CD4-positive, CD25-positive, alpha-beta regulatory T cell (primary cell): ENCODE results near the gene MLST8. TPM values are rescaled to one million over a fixed set of nuclear protein-coding genes. Genes with fewer than 3 reads are reported as not detected.

Source experiments
- ATAC-seq, 2 donors: fragments of 150-1000 bp; cut with Tn5 transposase; one replicate each; pipeline ENCODE4 v1.10.0; 2021; ENCODE audit warnings: low read depth in 2 of 2, moderate number of reproducible peaks in 2 of 2, moderate library complexity in 1 of 2
- DNase-seq, 3 donors: peaks; one replicate each; pipeline versions ENCODE4 v3.0.0 to v3.0.0-alpha.2; 2012 to 2022; ENCODE audit warnings: mixed read lengths in 1 of 3
- H3K27ac ChIP-seq: one replicate; pipeline ENCODE4 v1.7.0; 2013; ENCODE audit warnings: mild to moderate bottlenecking, low read length; ENCODE audit not compliant: insufficient read depth, poor library complexity, severe bottlenecking
- H3K27me3 ChIP-seq: one replicate; pipeline ENCODE4 v1.7.0; 2013; ENCODE audit warnings: low read length; ENCODE audit not compliant: control insufficient read depth, insufficient read depth
- H3K36me3 ChIP-seq: one replicate; pipeline ENCODE4 v1.7.0; 2013; ENCODE audit warnings: mild to moderate bottlenecking, low read length, moderate library complexity; ENCODE audit not compliant: control insufficient read depth, insufficient read depth
- H3K4me1 ChIP-seq: 2 replicates; pipeline ENCODE4 v1.7.0; 2013; ENCODE audit warnings: mild to moderate bottlenecking, low read length; ENCODE audit not compliant: insufficient read depth, control insufficient read depth, poor library complexity, severe bottlenecking
- H3K4me3 ChIP-seq: one replicate; pipeline ENCODE4 v1.7.0; 2013; ENCODE audit warnings: low read depth, mild to moderate bottlenecking, low read length, moderate library complexity
- H3K9me3 ChIP-seq, 2 experiments: 1 replicate in 1 of 2; 2 replicates in 1 of 2; pipeline ENCODE4 v1.7.0; 2013; ENCODE audit warnings: low read length in 2 of 2, mild to moderate bottlenecking in 1 of 2, moderate library complexity in 1 of 2; ENCODE audit not compliant: control insufficient read depth in 2 of 2
- H3K27ac Mint-ChIP-seq, 3 donors: one replicate each; pipeline ENCODE4 v1.8.0; 2020 to 2022; ENCODE audit warnings: mild to moderate bottlenecking in 3 of 3, mixed read lengths in 3 of 3, moderate library complexity in 2 of 3
- H3K27me3 Mint-ChIP-seq: one replicate; pipeline ENCODE4 v1.8.0; 2022; ENCODE audit warnings: mild to moderate bottlenecking, mixed read lengths
- H3K36me3 Mint-ChIP-seq: one replicate; pipeline ENCODE4 v1.8.0; 2020; ENCODE audit warnings: mixed read lengths
- H3K4me1 Mint-ChIP-seq, 4 donors: one replicate each; pipeline ENCODE4 v1.8.0; 2020 to 2022; ENCODE audit warnings: mixed read lengths in 4 of 4, mild to moderate bottlenecking in 1 of 4
- H3K4me3 Mint-ChIP-seq, 4 donors: one replicate each; pipeline ENCODE4 v1.8.0; 2020 to 2022; ENCODE audit warnings: mild to moderate bottlenecking in 4 of 4, mixed read lengths in 4 of 4, moderate library complexity in 3 of 4
- H3K9me3 Mint-ChIP-seq, 7 donors: one replicate each; pipeline ENCODE4 v1.8.0; 2020 to 2022; ENCODE audit warnings: mixed read lengths in 7 of 7, mild to moderate bottlenecking in 3 of 7, moderate library complexity in 2 of 7
- polyA plus RNA-seq, 4 donors: library from polyadenylated mRNA; unstranded; fragments of 300-500 nt; fragmentation: Illumina TruSeq; gene quantifications; one replicate each; pipeline ENCODE4 v1.2.3, GENCODE V29; 2021
- total RNA-seq: library from RNA; stranded (reverse); gene quantifications from one replicate; pipeline ENCODE4 v1.2.3, GENCODE V29; 2022

MLST8 gene
- total RNA-seq (23.5 TPM), polyA plus RNA-seq (10 to 100 TPM; 20.9 to 31.1 (median 24.3) TPM)

DNA sequence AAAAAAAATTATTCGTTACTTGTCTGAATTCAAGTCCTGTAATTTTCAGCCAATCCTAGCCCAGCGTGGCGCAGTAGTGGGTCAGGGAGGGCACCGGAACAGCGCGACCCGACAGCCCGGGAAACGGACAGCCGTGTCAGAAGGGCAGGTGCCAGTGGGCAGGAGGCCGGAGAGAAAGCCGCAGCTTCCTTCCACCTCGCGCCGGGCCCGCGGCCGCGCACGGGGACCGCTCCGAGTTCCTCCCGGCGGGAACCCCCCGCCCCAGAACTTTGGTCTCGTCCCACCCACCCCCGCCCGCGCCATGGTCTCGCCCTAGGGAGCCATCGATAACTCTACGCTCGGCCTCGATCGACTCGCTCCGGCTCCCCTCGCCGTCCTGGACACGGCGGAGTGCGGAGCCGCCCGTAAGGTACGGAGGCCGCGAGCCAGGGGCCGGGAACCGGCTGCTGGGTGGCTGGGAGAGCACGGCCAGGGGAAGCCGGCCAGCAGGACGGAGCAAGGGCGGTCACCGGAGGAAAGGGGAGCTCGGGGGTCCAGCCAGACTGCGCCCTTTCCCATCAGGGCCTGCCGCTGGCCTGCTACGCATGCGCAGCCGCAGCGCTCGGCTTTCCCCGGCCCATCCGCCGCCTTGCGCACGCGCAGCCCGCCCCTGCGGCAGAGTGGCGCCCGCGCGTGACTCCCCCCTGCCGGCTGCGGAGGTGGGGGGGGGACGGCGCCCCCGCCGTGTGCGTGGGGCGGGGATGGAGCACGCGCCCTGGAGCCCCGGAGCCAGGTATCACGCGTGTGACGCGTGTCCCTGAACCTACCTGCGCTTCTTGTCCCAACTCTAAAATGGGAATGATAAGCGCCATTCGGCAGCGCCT is at the start of gene MLST8:
Gene MLST8 (plus strand): TSS at position 351 of the 863 bp plus-strand sequence. CDS start 632 bp downstream, outside the sequence.
- H3K4me3 Mint-ChIP-seq: peak within 1 kb of the TSS; percentile 78 to 92 (median 88)
- H3K36me3 ChIP-seq: peaks cover 9% of the 10 kb centered on the region
- no peaks in the 10 kb centered on the region for H3K9me3 ChIP-seq
- DNase-seq (peak; percentile 88 to 98 (median 93)), ATAC-seq (peak; percentile 82 to 83)
- H3K4me1 ChIP-seq: peaks cover 18% of the 10 kb centered on the region
- no peaks in the 10 kb centered on the region for H3K36me3 Mint-ChIP-seq
- H3K4me1 Mint-ChIP-seq: peaks cover 0 to 20% (median 3%) of the 10 kb centered on the region in 4 donors
- peaks cover 10% of the 10 kb centered on the region for H3K27me3 Mint-ChIP-seq
- H3K27me3 ChIP-seq: no peaks in the 10 kb centered on the region
- H3K9me3 Mint-ChIP-seq: peaks cover 0 to 1% (median 0%) of the 10 kb centered on the region in 7 donors
- peak within 1 kb of the TSS; percentile 92 for H3K27ac ChIP-seq
- H3K27ac Mint-ChIP-seq: peak within 1 kb of the TSS; percentile 82 to 96 (median 85)
- peak within 1 kb of the TSS; percentile 70 for H3K4me3 ChIP-seq

GRCh38 chr16:2155977-2156848 is 49.0 kb upstream of the MLST8 start:
- Mint-ChIP-seq H3K9me3 (no peaks in the 10 kb centered on the region), H3K27me3 (no peaks in the 10 kb centered on the region), H3K4me1 (peaks cover 0 to 62% (median 26%) of the 10 kb centered on the region in 4 donors), H3K4me3 (peak overlapping the region; percentile 86 to 98 (median 96)), H3K27ac (peak overlapping the region; percentile 79 to 96 (median 94)), H3K36me3 (peaks cover 4% of the 10 kb centered on the region)
- Histone ChIP-seq H3K9me3 (no peaks in the 10 kb centered on the region), H3K4me1 (peaks cover 57% of the 10 kb centered on the region), H3K27ac (peak overlapping the region; percentile 57), H3K4me3 (peak overlapping the region; percentile 71), H3K36me3 (peaks cover 6% of the 10 kb centered on the region), H3K27me3 (no peaks in the 10 kb centered on the region)
- peak in 1 of 3 donors; percentile 34 for DNase-seq
- no peak for ATAC-seq

GRCh38 chr16:2156849-2157224 is 48.4 kb upstream of the MLST8 start:
- Mint-ChIP-seq H3K4me1 (peaks cover 0 to 57% (median 23%) of the 10 kb centered on the region in 4 donors), H3K36me3 (no peaks in the 10 kb centered on the region), H3K9me3 (no peaks in the 10 kb centered on the region), H3K27ac (peak overlapping the region in 1 of 3 donors; percentile 96), H3K27me3 (no peaks in the 10 kb centered on the region), H3K4me3 (peak overlapping the region; percentile 86 to 98 (median 96))
- Histone ChIP-seq H3K27me3 (no peaks in the 10 kb centered on the region), H3K27ac (peak overlapping the region; percentile 11), H3K4me3 (no peak overlapping the region), H3K9me3 (no peaks in the 10 kb centered on the region), H3K4me1 (peaks cover 51% of the 10 kb centered on the region), H3K36me3 (peaks cover 1% of the 10 kb centered on the region)
- no peak for ATAC-seq
- no peak for DNase-seq

- peaks cover 0 to 53% (median 23%) of the 10 kb centered on the region in 4 donors for H3K4me1 Mint-ChIP-seq
- H3K27ac Mint-ChIP-seq: peak overlapping the region in 1 of 3 donors; percentile 63
- Histone ChIP-seq H3K27ac (no peak overlapping the region), H3K9me3 (no peaks in the 10 kb centered on the region), H3K4me3 (no peak overlapping the region), H3K27me3 (no peaks in the 10 kb centered on the region), H3K36me3 (no peaks in the 10 kb centered on the region), H3K4me1 (peaks cover 45% of the 10 kb centered on the region)
- no peak for DNase-seq
- no peaks in the 10 kb centered on the region for H3K9me3 Mint-ChIP-seq
- no peak for ATAC-seq
- H3K36me3 Mint-ChIP-seq: no peaks in the 10 kb centered on the region
- peak overlapping the region; percentile 69 to 96 (median 91) for H3K4me3 Mint-ChIP-seq
- no peaks in the 10 kb centered on the region for H3K27me3 Mint-ChIP-seq
Observed at GRCh38 chr16:2157480-2158261, 47.6 kb upstream of the MLST8 start.

- no peaks in the 10 kb centered on the region for H3K27me3 Mint-ChIP-seq
- H3K4me1 ChIP-seq: peaks cover 39% of the 10 kb centered on the region
Observed at GRCh38 chr16:2158262-2158638, 47.0 kb upstream of the MLST8 start.

DNA sequence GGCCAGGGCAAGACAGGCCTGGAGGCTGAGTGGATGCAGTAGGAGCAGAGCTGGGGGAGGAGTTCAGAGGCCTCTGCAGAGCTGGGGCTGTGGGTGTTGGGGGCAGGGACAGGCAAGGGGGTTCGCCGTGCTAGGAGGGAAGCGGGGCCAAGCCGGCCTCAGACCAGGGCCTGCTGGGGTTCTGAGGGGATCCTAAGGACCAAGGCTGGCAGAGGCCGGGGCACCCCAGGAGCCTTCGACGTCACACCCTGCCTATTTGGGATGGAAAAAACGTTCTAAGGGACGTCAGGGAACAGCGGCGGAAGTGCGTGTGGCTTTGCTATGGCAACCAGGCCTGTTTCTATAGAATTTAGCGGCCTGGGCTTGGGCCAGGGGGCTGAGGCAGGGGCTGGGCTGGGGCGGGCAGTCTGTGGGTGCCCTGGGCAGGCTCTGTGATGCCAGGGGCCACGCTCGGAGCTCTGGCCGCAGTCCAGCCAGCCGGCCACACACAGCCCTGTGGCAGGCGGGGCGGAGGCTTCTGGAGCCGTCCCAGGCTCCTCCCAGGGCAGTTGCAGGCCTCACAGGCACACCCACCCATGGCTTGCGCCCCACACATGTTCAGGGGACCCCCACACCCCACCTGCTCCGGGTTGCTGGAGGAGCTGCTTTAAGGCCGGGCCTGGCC is 45.9 kb upstream of the MLST8 start:
- Histone ChIP-seq H3K9me3 (no peaks in the 10 kb centered on the region), H3K4me3 (no peak overlapping the region), H3K4me1 (peaks cover 28% of the 10 kb centered on the region), H3K27me3 (no peaks in the 10 kb centered on the region), H3K27ac (no peak overlapping the region), H3K36me3 (no peaks in the 10 kb centered on the region)
- Mint-ChIP-seq H3K4me3 (peak overlapping the region in 1 of 4 donors; percentile 32), H3K27me3 (no peaks in the 10 kb centered on the region), H3K9me3 (no peaks in the 10 kb centered on the region), H3K36me3 (no peaks in the 10 kb centered on the region), H3K27ac (peak overlapping the region in 1 of 3 donors; percentile 80), H3K4me1 (peaks cover 0 to 37% (median 17%) of the 10 kb centered on the region in 4 donors)
- ATAC-seq (no peak), DNase-seq (no peak)

More at GRCh38 chr16:2158262-2158638, 47.0 kb upstream of the MLST8 start:
- H3K36me3 ChIP-seq: no peaks in the 10 kb centered on the region
- DNase-seq (no peak), ATAC-seq (no peak)
- no peak overlapping the region for H3K27ac ChIP-seq
- H3K36me3 Mint-ChIP-seq: no peaks in the 10 kb centered on the region
- no peaks in the 10 kb centered on the region for H3K27me3 ChIP-seq
- H3K4me3 Mint-ChIP-seq: no peak overlapping the region
- no peaks in the 10 kb centered on the region for H3K9me3 ChIP-seq
- no peaks in the 10 kb centered on the region for H3K9me3 Mint-ChIP-seq
- H3K4me1 Mint-ChIP-seq: peaks cover 0 to 47% (median 22%) of the 10 kb centered on the region in 4 donors
- no peak overlapping the region for H3K4me3 ChIP-seq
- no peak overlapping the region for H3K27ac Mint-ChIP-seq
